HUES6 (cell line): ENCODE data around the gene IL3RA.
"Not testable (repeated sequence)": the region's sequence is repeated elsewhere in the genome, so short reads cannot be mapped to it uniquely, and the experiment has no call there.

ENCODE experiments used
- H3K27ac ChIP-seq: 2 replicates; pipeline ENCODE4 v1.7.0; 2013; ENCODE audit warnings: low read depth, mild to moderate bottlenecking, low read length, inconsistent platforms
- H3K27me3 ChIP-seq: 2 replicates; pipeline ENCODE4 v1.6.1; 2013; ENCODE audit warnings: low read length; ENCODE audit not compliant: control insufficient read depth, insufficient read depth
- H3K36me3 ChIP-seq: 2 replicates; pipeline ENCODE4 v1.6.1; 2013; ENCODE audit warnings: low read length; ENCODE audit not compliant: control insufficient read depth, insufficient read depth
- H3K4me1 ChIP-seq: 2 replicates; pipeline ENCODE4 v1.6.1; 2013; ENCODE audit warnings: low read length; ENCODE audit not compliant: control insufficient read depth, insufficient read depth
- H3K4me3 ChIP-seq: 2 replicates; pipeline ENCODE4 v1.5.1; 2013; ENCODE audit warnings: low read depth, low read length
- H3K9ac ChIP-seq: one replicate; pipeline ENCODE4 v1.6.1; 2013; ENCODE audit warnings: mild to moderate bottlenecking, low read length
- H3K9me3 ChIP-seq: 2 replicates; pipeline ENCODE4 v1.6.1; 2013; ENCODE audit warnings: low read depth, low read length; ENCODE audit not compliant: control insufficient read depth, insufficient read depth

Gene IL3RA

GRCh38 chrX:1336331-1336943, at the start of gene IL3RA:
TSS of gene IL3RA (plus strand) at chrX:1336785. CDS start at chrX:1341766, 4,981 bp downstream.
- no peaks in the 10 kb centered on the region for H3K36me3 ChIP-seq
- H3K9ac ChIP-seq, result no peak within 1 kb of the TSS
- no peaks in the 10 kb centered on the region for H3K4me1 ChIP-seq
- peaks cover 8% of the 10 kb centered on the region for H3K9me3 ChIP-seq
- H3K27me3 ChIP-seq, result no peaks in the 10 kb centered on the region
- no peak within 1 kb of the TSS for H3K27ac ChIP-seq
- H3K4me3 ChIP-seq, result no peak within 1 kb of the TSS

- no peaks in the 10 kb centered on the region for H3K9me3 ChIP-seq
- H3K4me3 ChIP-seq, result no peak overlapping the region
- H3K36me3 ChIP-seq, result no peaks in the 10 kb centered on the region
- H3K27me3 ChIP-seq, result no peaks in the 10 kb centered on the region
- H3K27ac ChIP-seq, result no peak overlapping the region
- peaks cover 6% of the 10 kb centered on the region; the same call in 1 of the 2 replicates for H3K4me1 ChIP-seq
- no peak overlapping the region for H3K9ac ChIP-seq
Measured at GRCh38 chrX:1289535-1289934, 47.0 kb upstream of the IL3RA start.

GRCh38 chrX:1291110-1291740, 45.4 kb upstream of the IL3RA start:
- H3K36me3 ChIP-seq, result peaks cover 6% of the 10 kb centered on the region; the same call in 1 of the 2 replicates
- H3K9ac ChIP-seq, result no peak overlapping the region
- H3K4me1 ChIP-seq, result peaks cover 6% of the 10 kb centered on the region; the same call in 1 of the 2 replicates
- no peaks in the 10 kb centered on the region for H3K27me3 ChIP-seq
- H3K4me3 ChIP-seq, result no peak overlapping the region
- 0 out of 2 replicates have a peak, but pooled peaks cover 3% of the 10 kb centered on the region for H3K9me3 ChIP-seq
- H3K27ac ChIP-seq, result no peak overlapping the region

- H3K9me3 ChIP-seq, result peaks cover 5% of the 10 kb centered on the region; the same call in 1 of the 2 replicates
- H3K4me1 ChIP-seq, result peaks cover 6% of the 10 kb centered on the region; the same call in 1 of the 2 replicates
- H3K9ac ChIP-seq, result no peak overlapping the region
- no peak overlapping the region for H3K4me3 ChIP-seq
- peaks cover 6% of the 10 kb centered on the region; the same call in 1 of the 2 replicates for H3K36me3 ChIP-seq
- no peaks in the 10 kb centered on the region for H3K27me3 ChIP-seq
- H3K27ac ChIP-seq, result no peak overlapping the region
Measured at GRCh38 chrX:1292575-1293290, 43.9 kb upstream of the IL3RA start.

- Histone ChIP-seq H3K9ac (no peak overlapping the region), H3K27me3 (no peaks in the 10 kb centered on the region), H3K9me3 (peaks cover 12% of the 10 kb centered on the region), H3K36me3 (peaks cover 10% of the 10 kb centered on the region; the same call in 1 of the 2 replicates), H3K4me1 (peaks cover 6% of the 10 kb centered on the region; the same call in 1 of the 2 replicates), H3K4me3 (no peak overlapping the region), H3K27ac (no peak overlapping the region)
Measured at GRCh38 chrX:1294301-1295067, 42.1 kb upstream of the IL3RA start.

- Histone ChIP-seq H3K36me3 (peaks cover 10% of the 10 kb centered on the region; the same call in 1 of the 2 replicates), H3K27ac (no peak overlapping the region), H3K27me3 (no peaks in the 10 kb centered on the region), H3K4me1 (peaks cover 9% of the 10 kb centered on the region), H3K9me3 (peaks cover 12% of the 10 kb centered on the region), H3K9ac (no peak overlapping the region), H3K4me3 (no peak overlapping the region)
Measured at GRCh38 chrX:1295550-1295949, 41.0 kb upstream of the IL3RA start.

GRCh38 chrX:1297591-1297990, 39.0 kb upstream of the IL3RA start:
- not testable (repeated sequence) for H3K36me3 ChIP-seq, H3K9ac ChIP-seq, H3K4me3 ChIP-seq, H3K27ac ChIP-seq, H3K4me1 ChIP-seq, H3K27me3 ChIP-seq
- H3K9me3 ChIP-seq, result peaks cover 12% of the 10 kb centered on the region

- no peak overlapping the region for H3K9ac ChIP-seq
- H3K36me3 ChIP-seq, result peaks cover 10% of the 10 kb centered on the region; the same call in 1 of the 2 replicates
- no peak overlapping the region for H3K27ac ChIP-seq
- H3K9me3 ChIP-seq, result peaks cover 12% of the 10 kb centered on the region
- H3K4me1 ChIP-seq, result peaks cover 2% of the 10 kb centered on the region; the same call in 1 of the 2 replicates
- no peak overlapping the region for H3K4me3 ChIP-seq
- H3K27me3 ChIP-seq, result no peaks in the 10 kb centered on the region
Measured at GRCh38 chrX:1300449-1300848, 36.1 kb upstream of the IL3RA start.

GRCh38 chrX:1305411-1305810, 31.2 kb upstream of the IL3RA start:
- Histone ChIP-seq H3K4me3 (no peak overlapping the region), H3K27ac (no peak overlapping the region), H3K27me3 (no peaks in the 10 kb centered on the region), H3K9me3 (peaks cover 4% of the 10 kb centered on the region; the same call in 1 of the 2 replicates), H3K4me1 (no peaks in the 10 kb centered on the region; the same call in 1 of the 2 replicates), H3K36me3 (no peaks in the 10 kb centered on the region), H3K9ac (no peak overlapping the region)

- no peak overlapping the region for H3K4me3 ChIP-seq
- H3K4me1 ChIP-seq, result no peaks in the 10 kb centered on the region
- no peaks in the 10 kb centered on the region for H3K27me3 ChIP-seq
- H3K27ac ChIP-seq, result no peak overlapping the region
- H3K36me3 ChIP-seq, result no peaks in the 10 kb centered on the region
- peaks cover 4% of the 10 kb centered on the region; the same call in 1 of the 2 replicates for H3K9me3 ChIP-seq
- H3K9ac ChIP-seq, result no peak overlapping the region
Measured at GRCh38 chrX:1306909-1307625, 29.5 kb upstream of the IL3RA start.
